ENCODE results near the gene SNX30. TPM values are rescaled to one million over a fixed set of nuclear protein-coding genes. Genes with fewer than 3 reads are reported as not detected.

The SNX30 gene
- total and polyA plus RNA-seq, 4 donors: 1.8 to 13.5 (median 6.5) TPM

DNA sequence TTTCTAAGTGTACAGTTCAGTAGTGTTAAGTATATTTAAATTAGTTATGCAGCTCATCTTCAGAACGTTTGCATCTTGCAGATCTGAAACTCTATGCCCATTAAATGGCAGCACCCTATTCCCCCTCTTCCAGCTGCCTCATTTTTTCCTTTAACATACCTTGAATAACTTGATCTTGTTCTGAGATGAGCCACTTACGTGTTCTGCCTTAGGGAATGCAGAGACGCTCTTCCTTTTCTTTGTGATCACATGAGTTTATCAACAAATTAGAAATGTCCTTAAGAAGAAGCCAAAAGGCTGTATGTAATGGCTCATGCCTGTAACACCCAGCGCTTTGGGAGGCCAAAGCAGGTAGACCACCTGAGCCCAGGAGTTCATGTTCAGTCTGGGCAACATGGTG is 82.5 kb downstream of the SNX30 start:
- H3K4me1 ChIP-seq (ENCODE audit: control insufficient read depth in 4 of 4, insufficient read depth in 4 of 4, low read length in 3 of 4): peaks cover 3 to 29% (median 13%) of the 10 kb centered on the region in 4 donors
- DNase-seq (ENCODE audit: low spot score): no peak
- H3K36me3 ChIP-seq (ENCODE audit: control insufficient read depth in 4 of 4, insufficient read depth in 3 of 4, low read depth in 1 of 4, low read length in 3 of 4): no peaks in the 10 kb centered on the region
- H3K9me3 ChIP-seq (ENCODE audit: control insufficient read depth in 4 of 4, low read length in 3 of 4): no peaks in the 10 kb centered on the region
- TF ChIP-seq HNF4G (IDR thresholded peaks at IDR 0.05) (no peak), MAX (IDR thresholded peaks at IDR 0.05) (no peak), RAD21 (IDR thresholded peaks at IDR 0.05) (no peak), GABPA (IDR thresholded peaks at IDR 0.05 in 1 of 2, conservative IDR thresholded peaks at IDR 0.05 in 1 of 2) (no peak), TAF1 (conservative IDR thresholded peaks at IDR 0.05) (no peak), RXRA (IDR thresholded peaks at IDR 0.05) (no peak), YY1 (IDR thresholded peaks at IDR 0.05) (no peak), FOXA2 (IDR thresholded peaks at IDR 0.05) (no peak)
- TF ChIP-seq, protein P1, sequence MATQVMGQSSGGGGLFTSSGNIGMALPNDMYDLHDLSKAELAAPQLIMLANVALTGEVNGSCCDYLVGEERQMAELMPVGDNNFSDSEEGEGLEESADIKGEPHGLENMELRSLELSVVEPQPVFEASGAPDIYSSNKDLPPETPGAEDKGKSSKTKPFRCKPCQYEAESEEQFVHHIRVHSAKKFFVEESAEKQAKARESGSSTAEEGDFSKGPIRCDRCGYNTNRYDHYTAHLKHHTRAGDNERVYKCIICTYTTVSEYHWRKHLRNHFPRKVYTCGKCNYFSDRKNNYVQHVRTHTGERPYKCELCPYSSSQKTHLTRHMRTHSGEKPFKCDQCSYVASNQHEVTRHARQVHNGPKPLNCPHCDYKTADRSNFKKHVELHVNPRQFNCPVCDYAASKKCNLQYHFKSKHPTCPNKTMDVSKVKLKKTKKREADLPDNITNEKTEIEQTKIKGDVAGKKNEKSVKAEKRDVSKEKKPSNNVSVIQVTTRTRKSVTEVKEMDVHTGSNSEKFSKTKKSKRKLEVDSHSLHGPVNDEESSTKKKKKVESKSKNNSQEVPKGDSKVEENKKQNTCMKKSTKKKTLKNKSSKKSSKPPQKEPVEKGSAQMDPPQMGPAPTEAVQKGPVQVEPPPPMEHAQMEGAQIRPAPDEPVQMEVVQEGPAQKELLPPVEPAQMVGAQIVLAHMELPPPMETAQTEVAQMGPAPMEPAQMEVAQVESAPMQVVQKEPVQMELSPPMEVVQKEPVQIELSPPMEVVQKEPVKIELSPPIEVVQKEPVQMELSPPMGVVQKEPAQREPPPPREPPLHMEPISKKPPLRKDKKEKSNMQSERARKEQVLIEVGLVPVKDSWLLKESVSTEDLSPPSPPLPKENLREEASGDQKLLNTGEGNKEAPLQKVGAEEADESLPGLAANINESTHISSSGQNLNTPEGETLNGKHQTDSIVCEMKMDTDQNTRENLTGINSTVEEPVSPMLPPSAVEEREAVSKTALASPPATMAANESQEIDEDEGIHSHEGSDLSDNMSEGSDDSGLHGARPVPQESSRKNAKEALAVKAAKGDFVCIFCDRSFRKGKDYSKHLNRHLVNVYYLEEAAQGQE (IDR thresholded peaks at IDR 0.05): no peak
- TF ChIP-seq, protein P2, sequence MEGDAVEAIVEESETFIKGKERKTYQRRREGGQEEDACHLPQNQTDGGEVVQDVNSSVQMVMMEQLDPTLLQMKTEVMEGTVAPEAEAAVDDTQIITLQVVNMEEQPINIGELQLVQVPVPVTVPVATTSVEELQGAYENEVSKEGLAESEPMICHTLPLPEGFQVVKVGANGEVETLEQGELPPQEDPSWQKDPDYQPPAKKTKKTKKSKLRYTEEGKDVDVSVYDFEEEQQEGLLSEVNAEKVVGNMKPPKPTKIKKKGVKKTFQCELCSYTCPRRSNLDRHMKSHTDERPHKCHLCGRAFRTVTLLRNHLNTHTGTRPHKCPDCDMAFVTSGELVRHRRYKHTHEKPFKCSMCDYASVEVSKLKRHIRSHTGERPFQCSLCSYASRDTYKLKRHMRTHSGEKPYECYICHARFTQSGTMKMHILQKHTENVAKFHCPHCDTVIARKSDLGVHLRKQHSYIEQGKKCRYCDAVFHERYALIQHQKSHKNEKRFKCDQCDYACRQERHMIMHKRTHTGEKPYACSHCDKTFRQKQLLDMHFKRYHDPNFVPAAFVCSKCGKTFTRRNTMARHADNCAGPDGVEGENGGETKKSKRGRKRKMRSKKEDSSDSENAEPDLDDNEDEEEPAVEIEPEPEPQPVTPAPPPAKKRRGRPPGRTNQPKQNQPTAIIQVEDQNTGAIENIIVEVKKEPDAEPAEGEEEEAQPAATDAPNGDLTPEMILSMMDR (IDR thresholded peaks at IDR 0.05; ENCODE audit: low read depth, low read length, missing input control): no peak
- 94% methylated on average over 4 of the region's 4 CpGs for WGBS
- no peaks in the 10 kb centered on the region for H3K27me3 ChIP-seq (ENCODE audit: control insufficient read depth in 4 of 4, insufficient read depth in 4 of 4, low read length in 3 of 4)
- no peak overlapping the region for H3K4me3 ChIP-seq (ENCODE audit: low read depth in 1 of 3, low read length in 3 of 3)
- H3K9ac ChIP-seq (ENCODE audit: low read depth in 1 of 2, low read length in 2 of 2): no peak overlapping the region
- no peak overlapping the region for H3K27ac ChIP-seq (ENCODE audit: low read depth in 1 of 2, low read length in 2 of 2)

GRCh38 chr9:112836394-112836793 is 85.8 kb downstream of the SNX30 start:
- H3K27ac ChIP-seq (ENCODE audit: low read depth in 1 of 2, low read length in 2 of 2): peak overlapping the region; percentile 24 to 31
- TF ChIP-seq HNF4A (conservative IDR thresholded peaks at IDR 0.05): peak; percentile 69 to 84
- TF ChIP-seq, protein P1 (IDR thresholded peaks at IDR 0.05): no peak
- TF ChIP-seq YY1 (IDR thresholded peaks at IDR 0.05): peak; percentile 29
- TF ChIP-seq, protein P3, sequence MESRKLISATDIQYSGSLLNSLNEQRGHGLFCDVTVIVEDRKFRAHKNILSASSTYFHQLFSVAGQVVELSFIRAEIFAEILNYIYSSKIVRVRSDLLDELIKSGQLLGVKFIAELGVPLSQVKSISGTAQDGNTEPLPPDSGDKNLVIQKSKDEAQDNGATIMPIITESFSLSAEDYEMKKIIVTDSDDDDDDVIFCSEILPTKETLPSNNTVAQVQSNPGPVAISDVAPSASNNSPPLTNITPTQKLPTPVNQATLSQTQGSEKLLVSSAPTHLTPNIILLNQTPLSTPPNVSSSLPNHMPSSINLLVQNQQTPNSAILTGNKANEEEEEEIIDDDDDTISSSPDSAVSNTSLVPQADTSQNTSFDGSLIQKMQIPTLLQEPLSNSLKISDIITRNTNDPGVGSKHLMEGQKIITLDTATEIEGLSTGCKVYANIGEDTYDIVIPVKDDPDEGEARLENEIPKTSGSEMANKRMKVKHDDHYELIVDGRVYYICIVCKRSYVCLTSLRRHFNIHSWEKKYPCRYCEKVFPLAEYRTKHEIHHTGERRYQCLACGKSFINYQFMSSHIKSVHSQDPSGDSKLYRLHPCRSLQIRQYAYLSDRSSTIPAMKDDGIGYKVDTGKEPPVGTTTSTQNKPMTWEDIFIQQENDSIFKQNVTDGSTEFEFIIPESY (IDR thresholded peaks at IDR 0.05): no peak
- TF ChIP-seq JUND (IDR thresholded peaks at IDR 0.05): no peak
- peak; percentile 23 to 61 for TF ChIP-seq RXRA (IDR thresholded peaks at IDR 0.05)
- no peak for TF ChIP-seq FOXA1 (IDR thresholded peaks at IDR 0.05)
- TF ChIP-seq HNF4G (IDR thresholded peaks at IDR 0.05): no peak
- TF ChIP-seq MAX (IDR thresholded peaks at IDR 0.05): no peak
- TF ChIP-seq, protein P4, sequence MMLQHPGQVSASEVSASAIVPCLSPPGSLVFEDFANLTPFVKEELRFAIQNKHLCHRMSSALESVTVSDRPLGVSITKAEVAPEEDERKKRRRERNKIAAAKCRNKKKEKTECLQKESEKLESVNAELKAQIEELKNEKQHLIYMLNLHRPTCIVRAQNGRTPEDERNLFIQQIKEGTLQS (IDR thresholded peaks at IDR 0.05): no peak
- TF ChIP-seq FOXA2 (IDR thresholded peaks at IDR 0.05): peak; percentile 42
- TF ChIP-seq SP1 (IDR thresholded peaks at IDR 0.05): peak; percentile 54
- H3K4me3 ChIP-seq (ENCODE audit: low read depth in 1 of 3, low read length in 3 of 3): no peak overlapping the region
- H3K27me3 ChIP-seq (ENCODE audit: control insufficient read depth in 4 of 4, insufficient read depth in 4 of 4, low read length in 3 of 4): no peaks in the 10 kb centered on the region
- 44% methylated on average over 3 of the region's 3 CpGs for WGBS
- peaks cover under 1 to 22% (median 9%) of the 10 kb centered on the region in 4 donors for H3K4me1 ChIP-seq (ENCODE audit: control insufficient read depth in 4 of 4, insufficient read depth in 4 of 4, low read length in 3 of 4)
- peaks cover 0 to 8% (median 0%) of the 10 kb centered on the region in 4 donors for H3K36me3 ChIP-seq (ENCODE audit: control insufficient read depth in 4 of 4, insufficient read depth in 3 of 4, low read depth in 1 of 4, low read length in 3 of 4)
- no peaks in the 10 kb centered on the region for H3K9me3 ChIP-seq (ENCODE audit: control insufficient read depth in 4 of 4, low read length in 3 of 4)
- H3K9ac ChIP-seq (ENCODE audit: low read depth in 1 of 2, low read length in 2 of 2): no peak overlapping the region
- no peak for DNase-seq (ENCODE audit: low spot score)

All from liver (tissue), 9 donors.